Breast epithelium (tissue), 4 donors: Measurements from ENCODE around the gene PLA2G4D. TPM values are rescaled to one million over a fixed set of nuclear protein-coding genes. Genes with fewer than 3 reads are reported as not detected.
A peak's percentile ranks its signal among the peaks of the same experiment; 100 is the strongest.

Experiments used
- DNase-seq, 2 donors: peaks; one replicate each; pipeline ENCODE4 v3.0.0-alpha.2; 2019; ENCODE audit warnings: low spot score in 2 of 2
- H3K27ac ChIP-seq, 2 donors: fragments of 200-600 bp; sonication (generic) in 1 of 2; one replicate each; pipeline ENCODE4 v1.5.1; 2016 to 2019; ENCODE audit warnings: mild to moderate bottlenecking in 1 of 2
- H3K27me3 ChIP-seq, 2 donors: fragments of 200-600 bp; sonication (generic) in 1 of 2; one replicate each; pipeline versions ENCODE4 v1.5.1 to v1.6.0; 2017 to 2019; ENCODE audit warnings: control low read depth in 1 of 2, mild to moderate bottlenecking in 1 of 2
- H3K36me3 ChIP-seq: fragments of 200-600 bp; one replicate; pipeline ENCODE4 v1.5.1; 2019
- H3K4me1 ChIP-seq, 2 donors: fragments of 200-600 bp; sonication (generic); one replicate each; pipeline ENCODE4 v1.5.1; 2016 to 2019; ENCODE audit warnings: control low read depth in 1 of 2
- H3K4me3 ChIP-seq, 3 donors: fragments of 200-600 bp; sonication (generic); 1 replicate in 2 of 3; 2 replicates in 1 of 3; pipeline ENCODE4 v1.5.1; 2016 to 2019; ENCODE audit warnings: mild to moderate bottlenecking in 3 of 3, moderate library complexity in 2 of 3
- H3K9me3 ChIP-seq, 2 donors: fragments of 200-600 bp; sonication (generic) in 1 of 2; one replicate each; pipeline ENCODE4 v1.5.1; 2016 to 2019; ENCODE audit warnings: control low read depth in 1 of 2
- CTCF ChIP-seq, 3 donors: fragments of 450-650 bp; IDR thresholded peaks; one replicate each; pipeline ENCODE4 v1.5.1; 2016 to 2017; ENCODE audit warnings: antibody characterized with exemption in 3 of 3, mild to moderate bottlenecking in 3 of 3, moderate library complexity in 3 of 3
- POLR2A ChIP-seq: fragments of 450-650 bp; IDR thresholded peaks from one replicate; pipeline ENCODE4 v1.6.1; 2016; ENCODE audit warnings: antibody characterized with exemption, mild to moderate bottlenecking, moderate library complexity
- POLR2AphosphoS5 ChIP-seq, 3 donors: sonication (generic); formaldehyde crosslinking; IDR thresholded peaks; one replicate each; pipeline ENCODE4 v1.6.1; 2017; ENCODE audit warnings: antibody characterized with exemption in 3 of 3
- intact Hi-C: fragments of 100-400 bp; cut with DNase I; formaldehyde crosslinking; loops from one replicate; pipeline ENCODE4 v1.15.1; 2023; ENCODE audit warnings: low total_unique reads
- total RNA-seq, 3 donors: library from RNA; depleted of rRNA; stranded (reverse); fragments of >200 nt; gene quantifications; one replicate each; pipeline ENCODE4 v1.1.0, GENCODE V29; 2016

Gene PLA2G4D
- total RNA-seq, 3 donors from 2014 or later, result not detected

- DNase-seq, result peak in 1 of 2 donors; percentile 15
- intact Hi-C loops, result loop anchor here (5.0 kb wide), 1 partner anchor 67 kb away; no protein-coding TSS in a partner anchor
Observed at GRCh38 chr15:42064271-42064670, 30.1 kb downstream of the PLA2G4D start.

GRCh38 chr15:42063122-42063848 lies 31.1 kb downstream of the PLA2G4D start:
- intact Hi-C loops, result loop anchor here (5.0 kb wide), 1 partner anchor 66 kb away; no protein-coding TSS in a partner anchor
- no peak overlapping the region for H3K27ac ChIP-seq
- TF ChIP-seq POLR2A (no peak), CTCF (IDR thresholded peaks at IDR 0.05) (no peak), POLR2AphosphoS5 (IDR thresholded peaks at IDR 0.05) (no peak)
- no peaks in the 10 kb centered on the region for H3K36me3 ChIP-seq
- no peaks in the 10 kb centered on the region for H3K4me1 ChIP-seq
- H3K27me3 ChIP-seq, result no peaks in the 10 kb centered on the region
- peak in 1 of 2 donors; percentile 15 for DNase-seq
- H3K4me3 ChIP-seq, result no peak overlapping the region
- no peaks in the 10 kb centered on the region for H3K9me3 ChIP-seq

More at GRCh38 chr15:42064271-42064670, 30.1 kb downstream of the PLA2G4D start:
- no peak overlapping the region for H3K4me3 ChIP-seq
- no peak overlapping the region for H3K27ac ChIP-seq
- H3K27me3 ChIP-seq, result no peaks in the 10 kb centered on the region
- no peaks in the 10 kb centered on the region for H3K36me3 ChIP-seq
- no peaks in the 10 kb centered on the region for H3K4me1 ChIP-seq
- H3K9me3 ChIP-seq, result no peaks in the 10 kb centered on the region
- TF ChIP-seq CTCF (IDR thresholded peaks at IDR 0.05), result no peak
- TF ChIP-seq POLR2AphosphoS5 (IDR thresholded peaks at IDR 0.05), result no peak
- no peak for TF ChIP-seq POLR2A

GRCh38 chr15:42062284-42062806 lies 32.0 kb downstream of the PLA2G4D start:
- H3K9me3 ChIP-seq, result no peaks in the 10 kb centered on the region
- H3K27ac ChIP-seq, result no peak overlapping the region
- H3K27me3 ChIP-seq, result no peaks in the 10 kb centered on the region
- no peak for TF ChIP-seq CTCF (IDR thresholded peaks at IDR 0.05)
- TF ChIP-seq POLR2A, result no peak
- no peak for TF ChIP-seq POLR2AphosphoS5 (IDR thresholded peaks at IDR 0.05)
- H3K36me3 ChIP-seq, result no peaks in the 10 kb centered on the region
- intact Hi-C loops, result loop anchor here (5.0 kb wide), 1 partner anchor 65 kb away; no protein-coding TSS in a partner anchor
- no peak overlapping the region for H3K4me3 ChIP-seq
- no peaks in the 10 kb centered on the region for H3K4me1 ChIP-seq
- DNase-seq, result peak in 1 of 2 donors; percentile 7

- H3K27ac ChIP-seq, result no peak overlapping the region
- no peaks in the 10 kb centered on the region for H3K4me1 ChIP-seq
- intact Hi-C loops, result loop anchor here (5.0 kb wide), 1 partner anchor 63 kb away; no protein-coding TSS in a partner anchor
- no peaks in the 10 kb centered on the region for H3K27me3 ChIP-seq
- H3K9me3 ChIP-seq, result no peaks in the 10 kb centered on the region
- H3K4me3 ChIP-seq, result no peak overlapping the region
- TF ChIP-seq CTCF (IDR thresholded peaks at IDR 0.05) (no peak), POLR2AphosphoS5 (IDR thresholded peaks at IDR 0.05) (no peak), POLR2A (no peak)
- DNase-seq, result peak in 1 of 2 donors; percentile 15
- H3K36me3 ChIP-seq, result no peaks in the 10 kb centered on the region
Observed at GRCh38 chr15:42060797-42061196, 33.6 kb downstream of the PLA2G4D start.

- H3K36me3 ChIP-seq, result no peaks in the 10 kb centered on the region
- no peak overlapping the region for H3K4me3 ChIP-seq
- H3K9me3 ChIP-seq, result no peaks in the 10 kb centered on the region
- intact Hi-C loops, result loop anchor here (5.0 kb wide), 1 partner anchor 63 kb away; no protein-coding TSS in a partner anchor
- H3K27ac ChIP-seq, result no peak overlapping the region
- TF ChIP-seq POLR2A, result no peak
- TF ChIP-seq POLR2AphosphoS5 (IDR thresholded peaks at IDR 0.05), result no peak
- no peak for TF ChIP-seq CTCF (IDR thresholded peaks at IDR 0.05)
- H3K27me3 ChIP-seq, result no peaks in the 10 kb centered on the region
- peak in 1 of 2 donors; percentile 12 for DNase-seq
- no peaks in the 10 kb centered on the region for H3K4me1 ChIP-seq
Observed at GRCh38 chr15:42060477-42060763, 33.9 kb downstream of the PLA2G4D start.
